ENCODE results near the gene NCKIPSD. TPM values are rescaled to one million over a fixed set of nuclear protein-coding genes. Genes with fewer than 3 reads are reported as not detected.

The NCKIPSD gene

GRCh38 chr3:48628277-48629017 lies 57.3 kb downstream of the NCKIPSD start:
- H3K4me2 ChIP-seq (ENCODE audit: low read length): no peak overlapping the region
- no peak overlapping the region for H3K9ac ChIP-seq (ENCODE audit: low read length)
- no peak overlapping the region for H3K27ac ChIP-seq (ENCODE audit: low read depth, low read length)
- no peak overlapping the region for H4K8ac ChIP-seq (ENCODE audit: low read depth, low read length)
- H3K4me3 ChIP-seq (ENCODE audit: low read length): no peak overlapping the region
- H3K4ac ChIP-seq (ENCODE audit: low read depth, low read length): no peak overlapping the region
- no peak for DNase-seq
- H2BK15ac ChIP-seq (replicated peaks; ENCODE audit: low read depth): no peak overlapping the region
- no peak overlapping the region for H4K5ac ChIP-seq (ENCODE audit: low read length)
- no CpG with 5 or more reads among the region's 13 CpGs for WGBS (ENCODE audit: extremely low coverage, insufficient coverage, low lambda C conversion rate)
- no peak overlapping the region for H2BK5ac ChIP-seq (ENCODE audit: low read length)
- H3K4me1 ChIP-seq (ENCODE audit: control insufficient read depth, low read depth, low read length): no peaks in the 10 kb centered on the region
- H3K18ac ChIP-seq (ENCODE audit: low read length): no peak overlapping the region
- no peak overlapping the region for H2AK5ac ChIP-seq (ENCODE audit: low read length)
- H3K79me2 ChIP-seq (ENCODE audit: control insufficient read depth, insufficient read depth, low read length): no peaks in the 10 kb centered on the region
- no peak overlapping the region for H3K56ac ChIP-seq (ENCODE audit: low read length)
- peaks cover 10% of the 10 kb centered on the region for H3K36me3 ChIP-seq (ENCODE audit: control insufficient read depth, insufficient read depth, low read length)
- H3K27me3 ChIP-seq (ENCODE audit: insufficient read depth, low read length, poor library complexity): no peaks in the 10 kb centered on the region
- no peak overlapping the region for H3K23ac ChIP-seq (ENCODE audit: low read length)
- no peaks in the 10 kb centered on the region for H3K79me1 ChIP-seq (ENCODE audit: low read length)
- H2BK120ac ChIP-seq (ENCODE audit: low read depth, low read length): no peak overlapping the region

DNA sequence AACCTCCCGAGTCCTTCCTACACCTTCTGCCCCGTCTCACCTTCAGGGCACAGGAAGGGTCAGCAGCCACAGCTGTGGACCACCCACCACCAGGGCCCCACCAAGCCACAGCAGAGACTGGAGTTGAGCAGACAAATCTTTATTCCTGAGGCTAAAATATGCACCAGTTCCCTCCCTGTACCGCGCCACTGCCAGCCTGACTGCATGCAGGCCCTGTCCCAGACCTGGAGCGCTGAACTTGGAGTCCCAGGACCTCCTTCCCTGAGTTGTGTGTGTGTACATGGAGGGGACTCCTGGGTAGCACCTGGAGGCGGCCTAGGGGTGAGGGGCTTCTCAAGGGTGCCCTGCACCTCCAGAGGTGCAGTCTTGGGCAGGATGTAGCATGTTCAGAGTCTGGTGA lies 60.1 kb downstream of the NCKIPSD start:
- H4K5ac ChIP-seq (ENCODE audit: low read length): no peak overlapping the region
- no peak overlapping the region for H4K8ac ChIP-seq (ENCODE audit: low read depth, low read length)
- H3K4me2 ChIP-seq (ENCODE audit: low read length): no peak overlapping the region
- H3K4me3 ChIP-seq (ENCODE audit: low read length): no peak overlapping the region
- H3K36me3 ChIP-seq (ENCODE audit: control insufficient read depth, insufficient read depth, low read length): peaks cover 10% of the 10 kb centered on the region
- H3K18ac ChIP-seq (ENCODE audit: low read length): no peak overlapping the region
- no peak overlapping the region for H3K9ac ChIP-seq (ENCODE audit: low read length)
- no peaks in the 10 kb centered on the region for H3K79me1 ChIP-seq (ENCODE audit: low read length)
- no peak overlapping the region for H2BK15ac ChIP-seq (replicated peaks; ENCODE audit: low read depth)
- H3K27ac ChIP-seq (ENCODE audit: low read depth, low read length): no peak overlapping the region
- H3K4me1 ChIP-seq (ENCODE audit: control insufficient read depth, low read depth, low read length): no peaks in the 10 kb centered on the region
- H3K27me3 ChIP-seq (ENCODE audit: insufficient read depth, low read length, poor library complexity): no peaks in the 10 kb centered on the region
- no peak overlapping the region for H3K4ac ChIP-seq (ENCODE audit: low read depth, low read length)
- WGBS (ENCODE audit: extremely low coverage, insufficient coverage, low lambda C conversion rate): no CpG with 5 or more reads among the region's 6 CpGs
- H2BK120ac ChIP-seq (ENCODE audit: low read depth, low read length): no peak overlapping the region
- no peak overlapping the region for H2AK5ac ChIP-seq (ENCODE audit: low read length)
- no peak overlapping the region for H2BK5ac ChIP-seq (ENCODE audit: low read length)
- no peaks in the 10 kb centered on the region for H3K79me2 ChIP-seq (ENCODE audit: control insufficient read depth, insufficient read depth, low read length)
- no peak overlapping the region for H3K56ac ChIP-seq (ENCODE audit: low read length)
- DNase-seq: no peak
- no peak overlapping the region for H3K23ac ChIP-seq (ENCODE audit: low read length)

GRCh38 chr3:48624767-48625166 lies 60.9 kb downstream of the NCKIPSD start:
- Histone ChIP-seq H3K79me1 (ENCODE audit: low read length) (no peaks in the 10 kb centered on the region), H3K27me3 (ENCODE audit: insufficient read depth, low read length, poor library complexity) (no peaks in the 10 kb centered on the region), H3K4me3 (ENCODE audit: low read length) (no peak overlapping the region), H3K23ac (ENCODE audit: low read length) (no peak overlapping the region), H2BK15ac (replicated peaks; ENCODE audit: low read depth) (no peak overlapping the region), H4K5ac (ENCODE audit: low read length) (no peak overlapping the region), H3K27ac (ENCODE audit: low read depth, low read length) (no peak overlapping the region), H3K18ac (ENCODE audit: low read length) (no peak overlapping the region), H2BK120ac (ENCODE audit: low read depth, low read length) (no peak overlapping the region), H3K79me2 (ENCODE audit: control insufficient read depth, insufficient read depth, low read length) (no peaks in the 10 kb centered on the region), H3K4me2 (ENCODE audit: low read length) (no peak overlapping the region), H3K36me3 (ENCODE audit: control insufficient read depth, insufficient read depth, low read length) (peaks cover 8% of the 10 kb centered on the region), H2AK5ac (ENCODE audit: low read length) (no peak overlapping the region), H3K9ac (ENCODE audit: low read length) (no peak overlapping the region), H3K4me1 (ENCODE audit: control insufficient read depth, low read depth, low read length) (no peaks in the 10 kb centered on the region), H4K8ac (ENCODE audit: low read depth, low read length) (no peak overlapping the region), H2BK5ac (ENCODE audit: low read length) (no peak overlapping the region), H3K4ac (ENCODE audit: low read depth, low read length) (no peak overlapping the region), H3K56ac (ENCODE audit: low read length) (no peak overlapping the region)
- no CpG with 5 or more reads among the region's 10 CpGs for WGBS (ENCODE audit: extremely low coverage, insufficient coverage, low lambda C conversion rate)
- DNase-seq: no peak

DNA sequence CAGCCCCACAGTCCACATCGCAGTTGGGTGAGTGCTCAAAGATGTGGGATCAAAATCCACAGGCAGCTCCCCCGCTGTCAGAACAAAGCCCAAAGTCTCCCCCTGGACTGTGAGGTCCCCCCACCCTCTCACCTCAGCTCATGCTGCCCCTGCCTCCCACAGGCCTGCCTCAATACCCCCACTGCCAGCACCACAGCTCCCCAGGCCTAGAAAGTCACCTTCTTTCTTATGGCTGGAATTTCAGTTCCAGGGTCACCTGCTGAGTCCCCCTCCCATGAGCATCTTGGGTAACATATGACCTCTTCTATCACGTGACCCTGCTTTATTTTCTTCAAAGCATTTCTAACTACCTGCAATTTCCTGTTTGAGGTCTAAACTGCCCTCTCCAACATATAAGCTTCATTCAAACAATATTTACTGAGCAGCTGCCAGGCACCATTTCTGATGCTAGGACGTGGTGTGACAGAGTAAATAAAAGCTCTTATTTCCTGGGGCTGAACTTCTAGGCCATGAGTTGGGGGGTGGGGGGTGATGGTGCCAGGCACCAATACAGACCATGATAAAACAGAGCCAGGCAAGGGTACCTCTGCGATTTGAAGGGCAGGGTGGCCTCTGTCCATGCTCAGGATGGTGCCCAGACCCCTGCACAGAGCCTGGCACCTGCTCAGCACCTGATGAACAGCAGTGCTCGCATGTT lies 61.7 kb downstream of the NCKIPSD start:
- Histone ChIP-seq H2BK15ac (replicated peaks; ENCODE audit: low read depth) (no peak overlapping the region), H4K8ac (ENCODE audit: low read depth, low read length) (no peak overlapping the region), H3K18ac (ENCODE audit: low read length) (no peak overlapping the region), H3K36me3 (ENCODE audit: control insufficient read depth, insufficient read depth, low read length) (peaks cover 8% of the 10 kb centered on the region), H3K4me2 (ENCODE audit: low read length) (no peak overlapping the region), H3K79me1 (ENCODE audit: low read length) (no peaks in the 10 kb centered on the region), H3K23ac (ENCODE audit: low read length) (no peak overlapping the region), H3K27ac (ENCODE audit: low read depth, low read length) (no peak overlapping the region), H3K4me1 (ENCODE audit: control insufficient read depth, low read depth, low read length) (no peaks in the 10 kb centered on the region), H2AK5ac (ENCODE audit: low read length) (no peak overlapping the region), H3K56ac (ENCODE audit: low read length) (no peak overlapping the region), H3K9ac (ENCODE audit: low read length) (no peak overlapping the region), H4K5ac (ENCODE audit: low read length) (no peak overlapping the region), H3K4ac (ENCODE audit: low read depth, low read length) (no peak overlapping the region), H3K4me3 (ENCODE audit: low read length) (no peak overlapping the region), H3K79me2 (ENCODE audit: control insufficient read depth, insufficient read depth, low read length) (no peaks in the 10 kb centered on the region), H3K27me3 (ENCODE audit: insufficient read depth, low read length, poor library complexity) (no peaks in the 10 kb centered on the region), H2BK120ac (ENCODE audit: low read depth, low read length) (no peak overlapping the region), H2BK5ac (ENCODE audit: low read length) (no peak overlapping the region)
- WGBS (ENCODE audit: extremely low coverage, insufficient coverage, low lambda C conversion rate): no CpG with 5 or more reads among the region's 6 CpGs
- DNase-seq: no peak

Small RNAs within 50 kb of the gene (small RNA-seq; reads per million reads assigned to genes)
- not detected for gene AC141002.1 (ENCODE audit: insufficient read depth)

Data from mesendoderm (in vitro differentiated cells).